ENCODE data around the gene PHLDB2. TPM values are rescaled to one million over a fixed set of nuclear protein-coding genes. Genes with fewer than 3 reads are reported as not detected.

Gene PHLDB2
- polyA plus RNA-seq, 3 donors = 84.1 to 86.4 (median 85.9) TPM

DNA sequence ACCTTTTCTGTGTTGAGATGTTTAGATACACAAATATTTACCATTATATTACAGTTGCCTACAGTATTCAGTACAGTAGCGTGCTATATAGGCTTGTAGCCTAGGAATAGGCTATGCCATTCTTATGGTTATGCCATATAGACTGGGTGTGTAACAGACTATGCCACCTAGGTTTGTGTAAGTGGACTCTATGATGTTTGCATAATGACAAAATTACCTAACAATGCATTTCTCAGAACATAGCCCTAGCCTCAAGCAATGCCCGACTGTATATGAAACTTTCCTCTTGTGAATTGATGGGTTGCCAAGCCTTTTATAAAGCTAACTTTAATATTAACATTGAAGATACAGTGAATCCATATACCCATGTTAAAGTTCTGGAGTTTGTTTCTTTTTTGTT lies 10.3 kb upstream of the PHLDB2 start:
- no peak for DNase-seq (ENCODE audit: low read depth in 3 of 3, low spot score in 2 of 3)

- no peak for DNase-seq (ENCODE audit: low read depth in 3 of 3, low spot score in 2 of 3)
These were observed 8.5 kb upstream of the PHLDB2 start for GRCh38 chr3:111850537-111850936.

GRCh38 chr3:111851511-111851954 lies 7.5 kb upstream of the PHLDB2 start:
- peak in 1 of 3 donors; percentile 23 for DNase-seq (ENCODE audit: low read depth in 3 of 3, low spot score in 2 of 3)

- no peak for DNase-seq (ENCODE audit: low read depth in 3 of 3, low spot score in 2 of 3)
These were observed 6.5 kb upstream of the PHLDB2 start for GRCh38 chr3:111852540-111852939.

GRCh38 chr3:111853068-111853467 lies 6.0 kb upstream of the PHLDB2 start:
- DNase-seq (ENCODE audit: low read depth in 3 of 3, low spot score in 2 of 3) = no peak

DNA sequence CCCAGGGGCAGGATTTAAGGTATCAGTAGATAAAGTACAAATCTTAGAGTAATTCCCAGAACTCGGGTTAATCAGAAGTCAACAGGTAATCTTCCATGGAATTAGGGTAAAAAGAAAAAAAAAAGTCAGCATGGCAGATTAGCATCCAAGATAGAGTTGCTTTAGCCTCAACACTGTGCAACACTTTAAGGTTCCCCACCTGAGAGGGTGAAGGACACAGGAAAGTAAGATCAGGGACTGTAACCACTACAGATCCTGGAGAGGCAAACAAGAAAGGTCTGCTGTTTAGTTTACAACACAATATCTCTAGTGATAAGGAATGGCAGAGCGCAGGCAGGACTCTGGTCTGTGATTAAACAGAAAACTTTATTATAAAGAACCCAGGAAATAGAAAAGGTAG lies 4.1 kb upstream of the PHLDB2 start:
- no peak for DNase-seq (ENCODE audit: low read depth in 3 of 3, low spot score in 2 of 3)

- no peak for DNase-seq (ENCODE audit: low read depth in 3 of 3, low spot score in 2 of 3)
These were observed 2.6 kb upstream of the PHLDB2 start for GRCh38 chr3:111856501-111856900.

DNA sequence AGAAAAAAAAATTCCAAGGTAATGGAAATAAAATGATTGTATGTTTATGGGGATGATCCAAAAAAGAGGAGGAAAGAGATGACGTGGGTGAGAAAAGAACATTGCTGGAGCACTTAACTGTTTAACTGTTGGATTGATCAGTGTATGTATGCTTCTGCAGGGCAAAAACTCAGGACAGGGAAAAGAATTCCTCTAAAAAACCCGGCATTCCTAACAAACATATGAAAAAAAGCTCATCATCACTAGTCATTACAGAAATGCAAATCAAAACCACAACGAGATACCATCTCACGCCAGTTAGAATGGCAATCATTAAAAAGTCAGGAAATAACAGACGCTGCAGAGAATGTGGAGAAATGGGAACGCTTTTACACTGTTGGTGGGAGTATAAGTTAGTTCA lies 1.6 kb upstream of the PHLDB2 start:
- no peak for DNase-seq (ENCODE audit: low read depth in 3 of 3, low spot score in 2 of 3)

DNA sequence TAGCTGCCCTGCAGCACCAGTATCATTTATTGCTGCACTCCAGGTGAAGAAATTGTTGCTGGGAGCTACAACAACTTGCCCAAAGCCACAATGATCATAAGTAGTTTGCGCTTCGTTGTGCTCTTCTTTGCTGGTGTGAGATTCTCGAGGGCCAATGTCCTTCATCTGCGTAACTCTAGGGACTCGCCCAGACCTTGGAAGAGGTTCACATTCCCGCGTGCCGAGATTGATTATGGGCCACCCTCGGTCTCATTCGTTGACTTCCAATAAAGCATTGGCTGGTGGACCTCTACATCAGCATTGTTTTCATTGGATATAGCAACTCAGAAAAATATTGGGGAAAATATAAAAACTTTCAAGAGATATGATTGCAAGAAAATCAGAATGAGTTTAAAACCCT lies 423 bp upstream of the PHLDB2 start:
- DNase-seq (ENCODE audit: low read depth in 3 of 3, low spot score in 2 of 3) = no peak

- DNase-seq (ENCODE audit: low read depth in 3 of 3, low spot score in 2 of 3) = peak; percentile 77 to 80 (median 77)
These were observed 1.2 kb downstream of the PHLDB2 start for GRCh38 chr3:111859974-111860859.

DNA sequence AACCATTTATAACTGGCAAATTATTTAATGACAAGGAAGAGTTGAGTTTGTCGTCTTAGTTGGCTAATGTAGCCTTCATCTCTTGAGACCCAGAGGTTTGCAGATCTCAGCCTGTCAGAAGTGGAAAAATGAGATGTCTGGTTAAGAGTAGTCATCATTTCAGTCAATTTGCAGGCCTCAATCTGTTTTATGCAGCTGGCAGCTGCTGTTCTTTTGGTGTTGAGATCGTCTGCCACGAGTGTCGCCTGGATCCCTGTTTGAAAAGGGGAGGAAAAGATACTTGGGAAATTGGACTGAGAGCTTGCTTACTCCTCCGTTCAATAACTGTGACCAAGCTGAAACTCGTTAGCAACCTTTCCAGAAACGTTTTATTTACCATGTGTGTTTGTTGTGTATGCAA lies 2.3 kb downstream of the PHLDB2 start:
- no peak for DNase-seq (ENCODE audit: low read depth in 3 of 3, low spot score in 2 of 3)

DNA sequence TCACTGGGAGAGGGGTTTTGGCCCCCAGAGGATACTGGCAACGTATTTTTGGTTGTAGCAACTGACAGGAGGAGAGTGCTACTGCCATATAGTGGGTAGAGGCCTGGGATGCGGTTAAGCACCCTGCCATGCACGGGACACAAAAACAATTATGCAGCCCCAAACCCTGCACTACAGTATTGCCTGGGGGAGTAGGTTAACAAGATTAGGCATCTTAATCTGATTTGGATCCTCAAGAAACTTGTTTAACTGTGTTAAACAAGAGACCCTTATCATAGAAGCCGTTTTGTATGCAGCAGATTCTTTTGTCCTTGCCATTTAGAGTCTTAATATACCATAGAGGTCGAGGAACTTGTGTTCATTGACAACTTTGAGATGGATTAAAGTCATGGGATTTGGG lies 3.4 kb downstream of the PHLDB2 start:
- no peak for DNase-seq (ENCODE audit: low read depth in 3 of 3, low spot score in 2 of 3)

DNA sequence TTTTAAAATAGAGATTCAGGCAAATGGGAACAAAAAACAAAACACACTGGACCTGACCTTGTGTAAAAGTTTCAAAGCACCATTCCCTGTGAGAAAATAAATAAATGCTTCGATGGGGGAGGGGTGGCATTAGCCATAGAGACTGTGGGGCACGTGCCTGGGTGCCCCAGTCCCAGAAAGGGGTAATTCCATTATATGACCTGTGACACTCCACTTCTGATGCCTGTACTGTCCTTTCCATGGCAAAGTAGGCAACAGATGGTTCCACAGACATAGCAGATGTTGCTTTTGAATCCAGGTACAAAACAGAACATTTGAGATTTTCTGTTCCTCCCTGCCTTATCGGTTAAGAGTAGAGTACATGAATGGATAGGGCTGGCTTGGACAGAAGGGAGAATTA lies 3.9 kb downstream of the PHLDB2 start:
- no peak for DNase-seq (ENCODE audit: low read depth in 3 of 3, low spot score in 2 of 3)

DNA sequence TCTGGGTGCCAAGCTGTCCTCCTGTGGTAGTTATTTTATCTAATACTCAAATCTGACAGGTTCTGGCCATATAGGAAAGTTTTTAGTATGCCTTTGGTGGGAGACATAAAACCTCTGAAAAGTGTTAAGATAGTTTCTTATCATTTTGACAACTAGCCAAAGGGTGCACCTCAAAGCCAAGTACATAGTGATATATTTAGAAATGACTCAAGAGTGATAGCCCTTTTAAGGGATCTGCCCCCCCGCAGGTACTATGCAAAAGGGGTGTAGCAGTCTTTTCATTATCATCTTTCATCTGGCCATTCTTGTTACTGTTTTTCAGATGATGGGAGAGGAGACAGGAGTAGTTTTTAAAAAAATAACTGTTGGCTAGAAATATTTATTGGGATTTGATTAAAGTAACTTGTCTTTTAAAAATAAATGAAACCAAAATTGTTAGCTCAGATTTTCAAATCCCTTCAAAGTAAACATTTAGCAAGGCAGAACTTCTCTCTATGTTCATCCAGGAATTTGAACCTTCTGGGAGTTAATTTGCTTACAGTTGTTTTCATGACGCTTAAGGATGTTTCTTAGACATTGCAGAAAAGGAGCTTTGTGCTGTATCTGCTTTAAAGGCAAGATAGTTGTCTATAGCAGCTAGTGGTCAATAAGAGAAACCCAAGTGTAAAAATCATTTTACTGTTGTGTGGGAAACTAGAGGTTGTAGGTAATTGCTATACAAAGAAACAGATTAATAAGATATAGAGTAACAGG lies 5.1 kb downstream of the PHLDB2 start:
- no peak for DNase-seq (ENCODE audit: low read depth in 3 of 3, low spot score in 2 of 3)

GRCh38 chr3:111864821-111865656 lies 6.0 kb downstream of the PHLDB2 start:
- DNase-seq (ENCODE audit: low read depth in 3 of 3, low spot score in 2 of 3) = no peak

GRCh38 chr3:111867889-111868426 lies 8.9 kb downstream of the PHLDB2 start:
- DNase-seq (ENCODE audit: low read depth in 3 of 3, low spot score in 2 of 3) = no peak

DNA sequence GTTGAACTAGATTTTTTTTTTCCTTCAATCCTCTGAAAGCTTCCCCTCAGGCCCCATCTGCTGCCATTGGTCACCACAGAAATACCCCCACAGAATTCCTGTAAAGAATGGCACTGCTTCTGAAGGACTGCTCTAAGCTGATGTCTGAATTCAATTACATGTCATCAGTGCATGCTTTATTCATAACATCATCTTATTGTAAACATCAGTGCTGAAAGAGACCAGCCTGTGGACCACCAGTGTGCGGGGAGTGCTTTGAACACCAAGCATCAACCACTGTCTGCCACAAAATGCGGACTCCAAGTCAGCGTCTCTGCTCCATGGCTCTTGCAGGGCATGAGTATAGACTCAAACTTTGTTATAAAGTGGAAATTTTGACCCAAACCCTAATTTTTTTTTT lies 11.6 kb downstream of the PHLDB2 start:
- no peak for DNase-seq (ENCODE audit: low read depth in 3 of 3, low spot score in 2 of 3)

GRCh38 chr3:111871809-111872623 lies 13.0 kb downstream of the PHLDB2 start:
- no peak for DNase-seq (ENCODE audit: low read depth in 3 of 3, low spot score in 2 of 3)

DNA sequence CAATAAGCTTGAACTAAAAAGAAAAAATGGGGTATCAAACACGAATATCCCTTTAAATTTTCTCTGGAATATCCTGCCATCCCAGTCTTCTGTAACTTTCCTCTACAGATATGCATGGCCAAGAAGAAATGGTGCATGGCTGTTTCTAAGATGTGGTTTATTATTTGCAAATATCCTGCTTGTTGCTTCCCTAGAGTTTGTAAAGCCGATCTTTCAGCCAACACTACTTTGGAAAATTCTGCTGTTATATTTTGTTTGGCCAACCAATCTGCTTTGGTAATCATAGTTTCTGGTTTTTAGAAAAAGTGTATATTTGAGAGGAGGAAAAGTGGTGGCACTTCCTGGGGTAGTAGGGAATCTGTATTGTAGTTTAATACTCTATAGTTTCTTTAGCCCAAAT lies 13.9 kb downstream of the PHLDB2 start:
- DNase-seq (ENCODE audit: low read depth in 3 of 3, low spot score in 2 of 3) = no peak

Measured in right renal cortex interstitium (tissue), 3 donors.